ENCODE results near the gene USP19.
A peak's percentile ranks its signal among the peaks of the same experiment; 100 is the strongest.

The USP19 gene

GRCh38 chr3:49132437-49133225 is 12.0 kb upstream of the USP19 start, which contains the start of gene LAMB2:
LAMB2 (minus strand) TSS chr3:49133050; CDS start chr3:49132867, 183 bp downstream.
- DNase-seq (ENCODE audit: low read depth in 2 of 2), result no peak

GRCh38 chr3:49132073-49132436 is 11.4 kb upstream of the USP19 start:
- DNase-seq (ENCODE audit: low read depth in 2 of 2), result no peak

- no peak for DNase-seq (ENCODE audit: low read depth in 2 of 2)
Observed at GRCh38 chr3:49131576-49131975, 11.0 kb upstream of the USP19 start.

GRCh38 chr3:49131040-49131439 is 10.4 kb upstream of the USP19 start:
- no peak for DNase-seq (ENCODE audit: low read depth in 2 of 2)

- no peak for DNase-seq (ENCODE audit: low read depth in 2 of 2)
Observed at GRCh38 chr3:49124991-49125670, 4.5 kb upstream of the USP19 start.

GRCh38 chr3:49124203-49124602 is 3.6 kb upstream of the USP19 start:
- DNase-seq (ENCODE audit: low read depth in 2 of 2), result no peak

- DNase-seq (ENCODE audit: low read depth in 2 of 2), result no peak
Observed at GRCh38 chr3:49123687-49124086, 3.1 kb upstream of the USP19 start.

- no peak for DNase-seq (ENCODE audit: low read depth in 2 of 2)
Observed at GRCh38 chr3:49122886-49123545, 2.4 kb upstream of the USP19 start.

- no peak for DNase-seq (ENCODE audit: low read depth in 2 of 2)
Observed at GRCh38 chr3:49122451-49122850, 1.8 kb upstream of the USP19 start.

- no peak for DNase-seq (ENCODE audit: low read depth in 2 of 2)
Observed at GRCh38 chr3:49122022-49122421, 1.4 kb upstream of the USP19 start.

- DNase-seq (ENCODE audit: low read depth in 2 of 2), result no peak
Observed at GRCh38 chr3:49121132-49121736, 611 bp upstream of the USP19 start.

- no peak for DNase-seq (ENCODE audit: low read depth in 2 of 2)
Observed at GRCh38 chr3:49120096-49120437, 556 bp downstream of the USP19 start.

- no peak for DNase-seq (ENCODE audit: low read depth in 2 of 2)
Observed at GRCh38 chr3:49119439-49119838, 1.2 kb downstream of the USP19 start.

GRCh38 chr3:49119036-49119435 is 1.6 kb downstream of the USP19 start:
- no peak for DNase-seq (ENCODE audit: low read depth in 2 of 2)

- no peak for DNase-seq (ENCODE audit: low read depth in 2 of 2)
Observed at GRCh38 chr3:49112262-49112661, 8.4 kb downstream of the USP19 start.

GRCh38 chr3:49111347-49111746 is 9.3 kb downstream of the USP19 start:
- no peak for DNase-seq (ENCODE audit: low read depth in 2 of 2)

- DNase-seq (ENCODE audit: low read depth in 2 of 2), result no peak
Observed at GRCh38 chr3:49110780-49111179, 9.8 kb downstream of the USP19 start.

GRCh38 chr3:49108346-49108745 is 12.3 kb downstream of the USP19 start:
- DNase-seq (ENCODE audit: low read depth in 2 of 2), result no peak

GRCh38 chr3:49104427-49105291 is 16.0 kb downstream of the USP19 start, which contains the start of gene QARS1:
QARS1 (minus strand) TSS chr3:49104757; CDS start chr3:49104733, 24 bp downstream.
- peak; percentile 72 to 82 for DNase-seq (ENCODE audit: low read depth in 2 of 2)

- no peak for DNase-seq (ENCODE audit: low read depth in 2 of 2)
Observed at GRCh38 chr3:49104052-49104426, 16.6 kb downstream of the USP19 start.

- no peak for DNase-seq (ENCODE audit: low read depth in 2 of 2)
Observed at GRCh38 chr3:49100046-49100615, 20.5 kb downstream of the USP19 start.

Measured in stimulated activated CD8-positive, alpha-beta memory T cell treated with anti-CD3 and anti-CD28 coated beads, Interleukin-7, amount 100 ng/mL, for 1 hour (primary cell).